Gastroesophageal sphincter (tissue), 3 donors: ENCODE results near the gene PDF.

Experiments
- EP300 ChIP-seq: sonication (generic); formaldehyde crosslinking; IDR thresholded peaks from one replicate; pipeline ENCODE4 v1.6.1; 2017; ENCODE audit warnings: antibody characterized with exemption, mild to moderate bottlenecking
- POLR2A ChIP-seq, 2 donors: fragments of 450-650 bp; IDR thresholded peaks; one replicate each; pipeline ENCODE4 v1.6.1; 2017; ENCODE audit warnings: antibody characterized with exemption in 2 of 2, mild to moderate bottlenecking in 2 of 2, moderate library complexity in 1 of 2
- POLR2AphosphoS5 ChIP-seq: sonication (generic); formaldehyde crosslinking; IDR thresholded peaks from one replicate; pipeline ENCODE4 v1.6.1; 2017; ENCODE audit warnings: antibody characterized with exemption
- TF ChIP-seq, protein P1 (sequence below), 4 experiments: fragments of 200-600 bp in 2 of 4; fragments of 450-650 bp in 2 of 4; sonication (generic) in 1 of 4; IDR thresholded peaks; one replicate each; pipeline ENCODE4 v1.5.1; 2017 to 2019; ENCODE audit warnings: antibody characterized with exemption in 4 of 4, mild to moderate bottlenecking in 2 of 4, moderate library complexity in 2 of 4

DNA sequence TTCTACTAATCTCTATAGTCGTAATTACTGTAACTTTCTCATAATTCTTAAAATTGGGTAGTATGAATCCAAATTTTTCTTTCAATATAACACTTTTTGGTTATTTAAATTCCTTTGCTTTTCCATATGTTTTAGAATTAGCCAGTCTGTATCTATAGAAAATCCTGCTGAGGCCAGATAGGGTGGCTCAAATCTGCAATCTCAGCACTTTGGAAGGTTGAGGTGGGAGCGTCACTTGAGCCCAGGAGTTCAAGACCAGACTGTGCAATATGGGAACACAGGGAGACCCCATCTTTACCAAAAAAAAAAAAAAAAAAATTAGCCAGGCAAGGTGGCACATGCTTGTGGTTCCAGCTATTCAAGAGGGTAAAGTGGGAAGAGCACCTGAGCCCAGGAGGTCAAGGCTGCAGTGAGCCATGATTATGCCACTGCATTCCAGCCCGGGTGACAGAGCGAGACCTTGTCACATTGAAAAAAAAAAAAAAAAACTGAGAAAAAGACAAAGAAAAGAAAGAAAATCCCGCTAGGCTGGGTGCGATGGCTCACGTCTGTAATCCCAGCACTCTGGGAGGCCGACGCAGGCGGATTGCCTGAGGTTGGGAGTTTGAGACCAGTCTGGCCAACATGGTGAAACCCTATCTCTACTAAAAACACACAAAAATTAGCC lies 46.1 kb upstream of the PDF start:
- TF ChIP-seq POLR2A (IDR thresholded peaks at IDR 0.05) (no peak), POLR2AphosphoS5 (no peak), EP300 (no peak)
- TF ChIP-seq, protein P1, sequence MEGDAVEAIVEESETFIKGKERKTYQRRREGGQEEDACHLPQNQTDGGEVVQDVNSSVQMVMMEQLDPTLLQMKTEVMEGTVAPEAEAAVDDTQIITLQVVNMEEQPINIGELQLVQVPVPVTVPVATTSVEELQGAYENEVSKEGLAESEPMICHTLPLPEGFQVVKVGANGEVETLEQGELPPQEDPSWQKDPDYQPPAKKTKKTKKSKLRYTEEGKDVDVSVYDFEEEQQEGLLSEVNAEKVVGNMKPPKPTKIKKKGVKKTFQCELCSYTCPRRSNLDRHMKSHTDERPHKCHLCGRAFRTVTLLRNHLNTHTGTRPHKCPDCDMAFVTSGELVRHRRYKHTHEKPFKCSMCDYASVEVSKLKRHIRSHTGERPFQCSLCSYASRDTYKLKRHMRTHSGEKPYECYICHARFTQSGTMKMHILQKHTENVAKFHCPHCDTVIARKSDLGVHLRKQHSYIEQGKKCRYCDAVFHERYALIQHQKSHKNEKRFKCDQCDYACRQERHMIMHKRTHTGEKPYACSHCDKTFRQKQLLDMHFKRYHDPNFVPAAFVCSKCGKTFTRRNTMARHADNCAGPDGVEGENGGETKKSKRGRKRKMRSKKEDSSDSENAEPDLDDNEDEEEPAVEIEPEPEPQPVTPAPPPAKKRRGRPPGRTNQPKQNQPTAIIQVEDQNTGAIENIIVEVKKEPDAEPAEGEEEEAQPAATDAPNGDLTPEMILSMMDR (IDR thresholded peaks at IDR 0.05), result no peak
